B cell (primary cell): ENCODE measurements around the gene SMIM35. TPM values are rescaled to one million over a fixed set of nuclear protein-coding genes. Genes with fewer than 3 reads are reported as not detected.

Experiments used
- ATAC-seq: fragments of 200-7000 bp; cut with Tn5 transposase; one replicate; pipeline ENCODE4 v1.10.0; 2021; ENCODE audit warnings: low read depth, mild to moderate bottlenecking, moderate number of reproducible peaks, moderate library complexity
- CTCF ChIA-PET: fragments of 350-600 bp; sonication (Branson Sonifier 250); formaldehyde crosslinking; loops from one replicate; lab custom pipeline; 2021; ENCODE audit warnings: antibody characterized with exemption, inconsistent platforms; lab: Charles Lee
- POLR2A ChIA-PET: fragments of 350-600 bp; sonication (Branson Sonifier 250); formaldehyde crosslinking; loops from one replicate; lab custom pipeline; 2021; ENCODE audit warnings: antibody characterized with exemption; lab: Charles Lee
- DNase-seq: peaks from one replicate; pipeline ENCODE4 v3.0.0; 2013
- H2AFZ ChIP-seq: 2 replicates; pipeline ENCODE4 v1.6.1; 2012; ENCODE audit warnings: mild to moderate bottlenecking, low read depth, low read length; ENCODE audit not compliant: insufficient read depth, poor library complexity, severe bottlenecking
- H3K27ac ChIP-seq, 2 donors: 1 replicate in 1 of 2; 2 replicates in 1 of 2; pipeline ENCODE4 v1.5.1; 2012 to 2013; ENCODE audit warnings: low read length in 2 of 2, mild to moderate bottlenecking in 2 of 2, moderate library complexity in 1 of 2
- H3K27me3 ChIP-seq, 4 experiments: fragments of 200-600 bp in 1 of 4; sonication (generic) in 1 of 4; replicated peaks in 1 of 4; 1 replicate in 2 of 4; 2 replicates in 2 of 4; pipeline versions ENCODE4 v1.6.1 to v1.7.0; 2013 to 2016; ENCODE audit warnings: low read length in 3 of 4, mild to moderate bottlenecking in 2 of 4, mixed read lengths in 1 of 4, moderate library complexity in 1 of 4; ENCODE audit not compliant: insufficient read depth in 4 of 4, control insufficient read depth in 3 of 4; ENCODE audit errors: control extremely low read depth in 1 of 4
- H3K36me3 ChIP-seq, 2 experiments: replicated peaks in 1 of 2; 1 replicate in 1 of 2; 2 replicates in 1 of 2; pipeline versions ENCODE4 v1.6.1 to v1.7.1; 2013; ENCODE audit warnings: low read length in 1 of 2; ENCODE audit not compliant: insufficient read depth in 2 of 2, control insufficient read depth in 1 of 2; ENCODE audit errors: control extremely low read depth in 1 of 2, extremely low read depth in 1 of 2
- H3K4me1 ChIP-seq, 2 donors: fragments of 200-600 bp in 1 of 2; sonication (generic) in 1 of 2; 1 replicate in 1 of 2; 2 replicates in 1 of 2; pipeline versions ENCODE4 v1.5.1 to v1.6.1; 2013 to 2017; ENCODE audit warnings: low read length in 2 of 2; ENCODE audit not compliant: control insufficient read depth in 2 of 2, insufficient read depth in 2 of 2
- H3K4me2 ChIP-seq: replicated peaks from 2 replicates; pipeline ENCODE3; 2012; ENCODE audit warnings: mild to moderate bottlenecking, low read depth, low read length; ENCODE audit not compliant: poor library complexity, severe bottlenecking
- H3K4me3 ChIP-seq, 5 experiments: fragments of 200-600 bp in 1 of 5; sonication (generic) in 1 of 5; 1 replicate in 3 of 5; 2 replicates in 2 of 5; pipeline versions ENCODE4 v1.5.1 to v1.7.0; 2011 to 2016; ENCODE audit warnings: low read length in 4 of 5, mild to moderate bottlenecking in 4 of 5, low read depth in 2 of 5, control low read depth in 1 of 5, moderate library complexity in 1 of 5; ENCODE audit not compliant: insufficient read depth in 1 of 5; ENCODE audit errors: control extremely low read depth in 1 of 5, extremely low read depth in 1 of 5
- H3K79me2 ChIP-seq: fragments of 200-600 bp; sonication (generic); one replicate; pipeline ENCODE4 v1.6.0; 2016; ENCODE audit warnings: low read length; ENCODE audit not compliant: control insufficient read depth, insufficient read depth
- H3K9ac ChIP-seq: fragments of 200-600 bp; sonication (generic); 2 replicates; pipeline ENCODE4 v1.6.1; 2017; ENCODE audit warnings: mild to moderate bottlenecking, low read length, moderate library complexity
- H3K9me3 ChIP-seq, 3 donors: one replicate each; pipeline versions ENCODE4 v1.6.1 to v1.7.1; 2013; ENCODE audit warnings: low read length in 2 of 3; ENCODE audit not compliant: control insufficient read depth in 2 of 3, insufficient read depth in 1 of 3; ENCODE audit errors: control extremely low read depth in 1 of 3
- H4K20me1 ChIP-seq: 2 replicates; pipeline ENCODE4 v1.6.0; 2012; ENCODE audit warnings: mild to moderate bottlenecking, low read length; ENCODE audit not compliant: insufficient read depth, control insufficient read depth, poor library complexity, severe bottlenecking
- H3K27ac Mint-ChIP-seq: one replicate; pipeline ENCODE4 v1.8.0; 2021; ENCODE audit warnings: mixed read lengths
- H3K27me3 Mint-ChIP-seq: one replicate; pipeline ENCODE4 v1.8.0; 2021; ENCODE audit warnings: mixed read lengths
- H3K4me1 Mint-ChIP-seq: one replicate; pipeline ENCODE4 v1.8.0; 2021; ENCODE audit warnings: mixed read lengths
- H3K4me3 Mint-ChIP-seq: one replicate; pipeline ENCODE4 v1.8.0; 2021; ENCODE audit warnings: mixed read lengths
- H3K9me3 Mint-ChIP-seq: one replicate; pipeline ENCODE4 v1.8.0; 2022; ENCODE audit warnings: mixed read lengths; ENCODE audit not compliant: insufficient read depth
- CTCF ChIP-seq: fragments of 200-600 bp; IDR thresholded peaks from one replicate; pipeline ENCODE4 v1.8.0; 2022; ENCODE audit warnings: antibody characterized with exemption, mild to moderate bottlenecking
- EZH2 ChIP-seq: IDR thresholded peaks from 2 replicates; pipeline ENCODE4 v1.6.1; 2012; ENCODE audit warnings: borderline replicate concordance, low read depth, mild to moderate bottlenecking, moderate library complexity, low read length; ENCODE audit not compliant: insufficient read depth, poor library complexity, severe bottlenecking
- WGBS: methylation state at CpG from one replicate; pipeline ENCODE4 v1.1.5; 2013; ENCODE audit warnings: missing lambda C conversion rate; ENCODE audit not compliant: insufficient coverage; 5-methylcytosine and 5-hydroxymethylcytosine counted together
- intact Hi-C: fragments of 100-400 bp; cut with micrococcal nuclease; formaldehyde crosslinking; loops from one replicate; pipeline ENCODE4 v1.10.0; 2022
- polyA plus RNA-seq: library from polyadenylated mRNA; depleted of rRNA; stranded (reverse); fragments of >200 nt; gene quantifications from 2 replicates; pipeline ENCODE4 v1.2.3, GENCODE V29; 2012
- total RNA-seq, 2 donors: library from RNA; stranded (reverse); fragments of 120-200 nt in 1 of 2; gene quantifications; 1 replicate in 1 of 2; 2 replicates in 1 of 2; pipeline versions ENCODE4 v1.2.3 to v1.2.4, GENCODE V29; 2013 to 2022

Gene SMIM35
- total and polyA plus RNA-seq, 2 donors (not counting 1 experiment from before 2014, with no cell fraction given), result 1.3 to 4.5 TPM

GRCh38 chr11:118074785-118075184, 12.0 kb downstream of the SMIM35 start:
- Histone ChIP-seq H4K20me1 (no peaks in the 10 kb centered on the region), H3K27me3 (peaks cover 0 to 4% (median 1%) of the 10 kb centered on the region in 4 experiments), H3K9me3 (no peaks in the 10 kb centered on the region), H3K4me3 (no peak overlapping the region), H3K4me2 (no peak overlapping the region), H3K27ac (no peak overlapping the region), H3K36me3 (no peaks in the 10 kb centered on the region), H3K79me2 (no peaks in the 10 kb centered on the region), H2AFZ (no peak overlapping the region), H3K4me1 (no peaks in the 10 kb centered on the region), H3K9ac (no peak overlapping the region)
- intact Hi-C loops, result no loop called here
- WGBS, result 66% methylated on average over 2 of the region's 2 CpGs
- H3K27ac Mint-ChIP-seq, result no peak overlapping the region
- no peak overlapping the region for H3K4me3 Mint-ChIP-seq
- TF ChIP-seq CTCF (no peak), EZH2 (no peak)
- no peaks in the 10 kb centered on the region for H3K9me3 Mint-ChIP-seq
- H3K4me1 Mint-ChIP-seq, result no peaks in the 10 kb centered on the region
- DNase-seq, result no peak
- POLR2A ChIA-PET, result no interaction called here
- H3K27me3 Mint-ChIP-seq, result peaks cover 32% of the 10 kb centered on the region
- no peak for ATAC-seq
- CTCF ChIA-PET, result no interaction called here

- Histone ChIP-seq H3K27ac (no peak overlapping the region), H3K9me3 (no peaks in the 10 kb centered on the region), H3K4me1 (no peaks in the 10 kb centered on the region), H3K9ac (no peak overlapping the region), H3K4me3 (no peak overlapping the region), H2AFZ (no peak overlapping the region), H3K79me2 (no peaks in the 10 kb centered on the region), H3K27me3 (peaks cover 0 to 2% (median 0%) of the 10 kb centered on the region in 4 experiments), H3K36me3 (no peaks in the 10 kb centered on the region), H3K4me2 (no peak overlapping the region), H4K20me1 (no peaks in the 10 kb centered on the region)
- ATAC-seq, result no peak
- Mint-ChIP-seq H3K9me3 (no peaks in the 10 kb centered on the region), H3K4me1 (no peaks in the 10 kb centered on the region), H3K27me3 (peaks cover 32% of the 10 kb centered on the region), H3K4me3 (no peak overlapping the region), H3K27ac (no peak overlapping the region)
- no peak for DNase-seq
- TF ChIP-seq CTCF (no peak), EZH2 (no peak)
- ChIA-PET POLR2A (no interaction called here), CTCF (no interaction called here)
- 76% methylated on average over 8 of the region's 11 CpGs for WGBS
- intact Hi-C loops, result no loop called here
Observed at GRCh38 chr11:118074091-118074685, 12.6 kb downstream of the SMIM35 start.
